CD14-positive monocyte (primary cell): ENCODE results near the gene SUPT20HL1. TPM values are rescaled to one million over a fixed set of nuclear protein-coding genes. Genes with fewer than 3 reads are reported as not detected.

Source experiments
- DNase-seq, 3 donors: peaks; one replicate each; pipeline ENCODE4 v3.0.0-alpha.2; 2011 to 2022
- H2AFZ ChIP-seq: 2 replicates; pipeline ENCODE4 v1.6.0; 2012; ENCODE audit warnings: mild to moderate bottlenecking, low read depth, low read length, inconsistent platforms; ENCODE audit not compliant: insufficient read depth, poor library complexity, severe bottlenecking
- H3K27ac ChIP-seq, 2 donors: 1 replicate in 1 of 2; 2 replicates in 1 of 2; pipeline ENCODE4 v1.5.1; 2012 to 2013; ENCODE audit warnings: low read length in 2 of 2, control low read depth in 1 of 2, inconsistent platforms in 1 of 2, low read depth in 1 of 2, mild to moderate bottlenecking in 1 of 2
- H3K27me3 ChIP-seq, 2 donors: one replicate each; pipeline versions ENCODE4 v1.6.0 to v1.6.1; 2011 to 2013; ENCODE audit warnings: low read length in 2 of 2; ENCODE audit not compliant: control insufficient read depth in 2 of 2, insufficient read depth in 2 of 2
- H3K36me3 ChIP-seq, 2 donors: replicated peaks in 1 of 2; 1 replicate in 1 of 2; 2 replicates in 1 of 2; pipeline versions ENCODE4 v1.5.1 to v1.6.1; 2012 to 2013; ENCODE audit warnings: low read length in 2 of 2, control low read depth in 1 of 2, inconsistent platforms in 1 of 2, mild to moderate bottlenecking in 1 of 2; ENCODE audit not compliant: insufficient read depth in 2 of 2, control insufficient read depth in 1 of 2
- H3K4me1 ChIP-seq, 2 donors: 1 replicate in 1 of 2; 2 replicates in 1 of 2; pipeline versions ENCODE4 v1.5.1 to v1.6.1; 2012 to 2013; ENCODE audit warnings: low read length in 2 of 2, control low read depth in 1 of 2, inconsistent platforms in 1 of 2, mild to moderate bottlenecking in 1 of 2, moderate library complexity in 1 of 2; ENCODE audit not compliant: insufficient read depth in 2 of 2, control insufficient read depth in 1 of 2
- H3K4me2 ChIP-seq: replicated peaks from 2 replicates; pipeline ENCODE3; 2012; ENCODE audit warnings: low read length, moderate library complexity, mild to moderate bottlenecking; ENCODE audit not compliant: poor library complexity, severe bottlenecking; ENCODE audit errors: extremely low read depth
- H3K4me3 ChIP-seq, 3 experiments: fragments of 200-600 bp in 1 of 3; sonication (generic) in 1 of 3; replicated peaks in 1 of 3; 1 replicate in 2 of 3; 2 replicates in 1 of 3; pipeline ENCODE4 v1.5.1; 2011 to 2013; ENCODE audit warnings: low read length in 3 of 3, mild to moderate bottlenecking in 3 of 3, control low read depth in 2 of 3, low read depth in 2 of 3, inconsistent platforms in 1 of 3, moderate library complexity in 1 of 3
- H3K79me2 ChIP-seq: 2 replicates; pipeline ENCODE4 v1.6.0; 2012; ENCODE audit warnings: mild to moderate bottlenecking, control low read depth, inconsistent platforms, low read length, moderate library complexity; ENCODE audit not compliant: insufficient read depth
- H3K9ac ChIP-seq: 2 replicates; pipeline ENCODE4 v1.6.0; 2017; ENCODE audit warnings: low read length, mild to moderate bottlenecking; ENCODE audit not compliant: insufficient read depth, poor library complexity, severe bottlenecking
- H3K9me3 ChIP-seq, 2 donors: replicated peaks in 1 of 2; 1 replicate in 1 of 2; 2 replicates in 1 of 2; pipeline versions ENCODE4 v1.5.1 to v1.6.1; 2012 to 2013; ENCODE audit warnings: low read length in 2 of 2, control low read depth in 1 of 2; ENCODE audit not compliant: control insufficient read depth in 1 of 2, insufficient read depth in 1 of 2
- H4K20me1 ChIP-seq: 2 replicates; pipeline ENCODE4 v1.6.0; 2012; ENCODE audit warnings: mild to moderate bottlenecking, low read length, control low read depth, moderate library complexity; ENCODE audit not compliant: insufficient read depth
- H3K27ac Mint-ChIP-seq, 7 donors: one replicate each; pipeline ENCODE4 v1.8.0; 2020; ENCODE audit warnings: mild to moderate bottlenecking in 7 of 7, mixed read lengths in 7 of 7, moderate library complexity in 6 of 7, inconsistent platforms in 2 of 7
- H3K27me3 Mint-ChIP-seq, 3 donors: one replicate each; pipeline ENCODE4 v1.8.0; 2021 to 2022; ENCODE audit warnings: low read depth in 3 of 3, mild to moderate bottlenecking in 3 of 3, mixed read lengths in 3 of 3, moderate library complexity in 3 of 3, inconsistent platforms in 1 of 3
- H3K36me3 Mint-ChIP-seq, 2 donors: one replicate each; pipeline ENCODE4 v1.8.0; 2020; ENCODE audit warnings: mixed read lengths in 2 of 2, inconsistent platforms in 1 of 2, mild to moderate bottlenecking in 1 of 2
- H3K4me1 Mint-ChIP-seq: one replicate; pipeline ENCODE4 v1.8.0; 2020; ENCODE audit warnings: mild to moderate bottlenecking, mixed read lengths
- H3K4me3 Mint-ChIP-seq, 2 donors: one replicate each; pipeline ENCODE4 v1.8.0; 2020; ENCODE audit warnings: mild to moderate bottlenecking in 2 of 2, mixed read lengths in 2 of 2, moderate library complexity in 1 of 2
- H3K9me3 Mint-ChIP-seq, 7 donors: one replicate each; pipeline ENCODE4 v1.8.0; 2020 to 2022; ENCODE audit warnings: mixed read lengths in 7 of 7, mild to moderate bottlenecking in 6 of 7, moderate library complexity in 6 of 7, inconsistent platforms in 2 of 7
- WGBS: methylation state at CpG from one replicate; pipeline ENCODE4 v1.1.5; 2013; ENCODE audit warnings: missing lambda C conversion rate; ENCODE audit not compliant: insufficient coverage; 5-methylcytosine and 5-hydroxymethylcytosine counted together
- intact Hi-C, 2 donors: fragments of 100-400 bp; cut with micrococcal nuclease; formaldehyde crosslinking; loops; one replicate each; pipeline versions ENCODE4 v1.15.0 to v1.15.1; 2023
- polyA plus RNA-seq, 3 donors: library from polyadenylated mRNA; depleted of rRNA in 1 of 3; unstranded in 2 of 3; stranded (reverse) in 1 of 3; fragments of 300-500 nt in 2 of 3; fragments of >200 nt in 1 of 3; fragmentation: Illumina TruSeq in 2 of 3; gene quantifications; 1 replicate in 2 of 3; 2 replicates in 1 of 3; pipeline ENCODE4 v1.2.3, GENCODE V29; 2012 to 2021
- TF ChIP-seq, protein P1 (sequence below): fragments of 200-600 bp; IDR thresholded peaks from one replicate; pipeline ENCODE4 v1.8.0; 2022; ENCODE audit warnings: antibody characterized with exemption, mild to moderate bottlenecking

The SUPT20HL1 gene
- polyA plus RNA-seq, 3 donors: not detected

DNA sequence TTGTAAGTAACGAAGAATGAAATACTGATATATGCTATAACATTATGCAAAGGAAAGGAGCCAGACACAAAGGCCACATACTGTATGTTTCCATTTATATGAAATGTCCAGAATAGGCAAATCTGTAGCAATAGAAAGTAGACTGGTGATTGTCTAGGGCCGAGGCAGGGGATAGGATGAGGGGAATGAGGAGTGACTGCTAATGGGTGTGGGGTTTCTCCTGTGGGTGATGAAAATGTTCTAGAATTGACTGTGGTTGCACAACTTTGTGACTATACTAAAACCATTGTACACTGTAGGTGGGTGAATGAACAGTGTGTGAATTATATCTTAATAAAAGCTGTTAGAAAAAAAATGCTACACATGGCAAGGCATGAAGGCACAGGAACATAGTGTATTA is 19.9 kb upstream of the SUPT20HL1 start:
- Histone ChIP-seq H3K4me2 (no peak overlapping the region), H3K9me3 (no peaks in the 10 kb centered on the region), H3K27ac (no peak overlapping the region), H3K4me1 (no peaks in the 10 kb centered on the region), H3K4me3 (no peak overlapping the region), H3K9ac (no peak overlapping the region), H3K79me2 (no peaks in the 10 kb centered on the region), H3K27me3 (peaks cover 0 to 27% of the 10 kb centered on the region in 2 donors), H4K20me1 (no peaks in the 10 kb centered on the region), H3K36me3 (no peaks in the 10 kb centered on the region), H2AFZ (no peak overlapping the region)
- Mint-ChIP-seq H3K4me1 (peaks cover 2% of the 10 kb centered on the region), H3K4me3 (no peak overlapping the region), H3K27me3 (peaks cover 2 to 33% (median 9%) of the 10 kb centered on the region in 3 donors), H3K27ac (no peak overlapping the region), H3K36me3 (no peaks in the 10 kb centered on the region), H3K9me3 (peaks cover 0 to 4% (median 0%) of the 10 kb centered on the region in 7 donors)
- DNase-seq: no peak
- WGBS: 40% methylated on average over 1 of the region's 2 CpGs
- intact Hi-C loops: no loop called here
- TF ChIP-seq, protein P1, sequence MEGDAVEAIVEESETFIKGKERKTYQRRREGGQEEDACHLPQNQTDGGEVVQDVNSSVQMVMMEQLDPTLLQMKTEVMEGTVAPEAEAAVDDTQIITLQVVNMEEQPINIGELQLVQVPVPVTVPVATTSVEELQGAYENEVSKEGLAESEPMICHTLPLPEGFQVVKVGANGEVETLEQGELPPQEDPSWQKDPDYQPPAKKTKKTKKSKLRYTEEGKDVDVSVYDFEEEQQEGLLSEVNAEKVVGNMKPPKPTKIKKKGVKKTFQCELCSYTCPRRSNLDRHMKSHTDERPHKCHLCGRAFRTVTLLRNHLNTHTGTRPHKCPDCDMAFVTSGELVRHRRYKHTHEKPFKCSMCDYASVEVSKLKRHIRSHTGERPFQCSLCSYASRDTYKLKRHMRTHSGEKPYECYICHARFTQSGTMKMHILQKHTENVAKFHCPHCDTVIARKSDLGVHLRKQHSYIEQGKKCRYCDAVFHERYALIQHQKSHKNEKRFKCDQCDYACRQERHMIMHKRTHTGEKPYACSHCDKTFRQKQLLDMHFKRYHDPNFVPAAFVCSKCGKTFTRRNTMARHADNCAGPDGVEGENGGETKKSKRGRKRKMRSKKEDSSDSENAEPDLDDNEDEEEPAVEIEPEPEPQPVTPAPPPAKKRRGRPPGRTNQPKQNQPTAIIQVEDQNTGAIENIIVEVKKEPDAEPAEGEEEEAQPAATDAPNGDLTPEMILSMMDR: no peak

DNA sequence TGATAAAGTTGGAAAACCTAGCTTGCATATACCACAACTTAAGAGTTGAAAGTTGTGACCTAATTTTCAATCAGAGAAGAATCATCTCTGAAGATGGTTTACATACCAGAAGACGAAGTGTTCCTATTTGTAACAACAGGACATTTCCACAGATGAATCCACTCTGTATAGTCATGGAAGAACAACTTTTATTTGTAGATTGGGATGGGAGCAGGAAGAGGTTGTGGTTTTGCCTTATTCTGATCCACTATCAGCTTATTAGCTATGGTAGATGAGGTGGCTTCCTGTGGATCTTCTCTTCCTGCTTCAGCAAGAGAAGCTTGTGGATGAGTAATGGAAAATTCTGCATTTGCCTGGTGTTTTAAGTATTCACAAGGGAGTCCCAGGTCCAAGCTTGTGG is 18.6 kb upstream of the SUPT20HL1 start:
- no peak overlapping the region for H3K4me2 ChIP-seq
- TF ChIP-seq, protein P1: no peak
- Mint-ChIP-seq H3K9me3 (no peaks in the 10 kb centered on the region), H3K4me1 (peaks cover 2% of the 10 kb centered on the region), H3K4me3 (no peak overlapping the region), H3K27me3 (peaks cover 2 to 32% (median 9%) of the 10 kb centered on the region in 3 donors), H3K36me3 (no peaks in the 10 kb centered on the region), H3K27ac (no peak overlapping the region)
- no peak overlapping the region for H3K9ac ChIP-seq
- no peaks in the 10 kb centered on the region for H3K4me1 ChIP-seq
- no peaks in the 10 kb centered on the region for H3K9me3 ChIP-seq
- no peak for DNase-seq
- no peak overlapping the region for H2AFZ ChIP-seq
- H3K27ac ChIP-seq: no peak overlapping the region
- WGBS: no CpG with 5 or more reads among the region's 1 CpG
- peaks cover 0 to 33% of the 10 kb centered on the region in 2 donors for H3K27me3 ChIP-seq
- H4K20me1 ChIP-seq: no peaks in the 10 kb centered on the region
- no peak overlapping the region for H3K4me3 ChIP-seq
- no peaks in the 10 kb centered on the region for H3K79me2 ChIP-seq
- intact Hi-C loops: no loop called here
- H3K36me3 ChIP-seq: no peaks in the 10 kb centered on the region
